Measurements from ENCODE around the gene HOXC4.
"Not testable (repeated sequence)": the region's sequence is repeated elsewhere in the genome, so short reads cannot be mapped to it uniquely, and the experiment has no call there.

The HOXC4 gene

GRCh38 chr12:54042033-54042432 is 11.6 kb upstream of the HOXC4 start:
- DNase-seq: not testable (repeated sequence)

- no peak for DNase-seq
Observed at GRCh38 chr12:54042970-54043853, 10.4 kb upstream of the HOXC4 start.

- no peak for DNase-seq
Observed at GRCh38 chr12:54044425-54045103, 9.1 kb upstream of the HOXC4 start.

GRCh38 chr12:54045401-54045800 is 8.2 kb upstream of the HOXC4 start:
- no peak for DNase-seq

- DNase-seq: no peak
Observed at GRCh38 chr12:54045868-54046521, 7.6 kb upstream of the HOXC4 start.

- DNase-seq: no peak
Observed at GRCh38 chr12:54046809-54047159, 6.9 kb upstream of the HOXC4 start.

GRCh38 chr12:54047160-54047963 is 6.3 kb upstream of the HOXC4 start:
- DNase-seq: no peak

GRCh38 chr12:54047964-54048303 is 5.7 kb upstream of the HOXC4 start:
- DNase-seq: no peak

- DNase-seq: no peak
Observed at GRCh38 chr12:54048406-54049093, 5.1 kb upstream of the HOXC4 start.

- DNase-seq: no peak
Observed at GRCh38 chr12:54049108-54049507, 4.5 kb upstream of the HOXC4 start.

GRCh38 chr12:54050482-54050810 is 3.2 kb upstream of the HOXC4 start:
- no peak for DNase-seq

- no peak for DNase-seq
Observed at GRCh38 chr12:54051026-54051842, 2.4 kb upstream of the HOXC4 start.

GRCh38 chr12:54051874-54052437 is 1.7 kb upstream of the HOXC4 start:
- DNase-seq: no peak

GRCh38 chr12:54052438-54053002 is 1.1 kb upstream of the HOXC4 start:
- no peak for DNase-seq

- DNase-seq: no peak
Observed at GRCh38 chr12:54053003-54053750, 458 bp upstream of the HOXC4 start.

- DNase-seq: no peak
Observed at GRCh38 chr12:54054742-54055194, 1.1 kb downstream of the HOXC4 start.

- no peak for DNase-seq
Observed at GRCh38 chr12:54055552-54055951, 1.9 kb downstream of the HOXC4 start.

GRCh38 chr12:54056110-54056509 is 2.5 kb downstream of the HOXC4 start:
- DNase-seq: no peak

- no peak for DNase-seq
Observed at GRCh38 chr12:54058128-54058768, 4.6 kb downstream of the HOXC4 start.

- no peak for DNase-seq
Observed at GRCh38 chr12:54059668-54060067, 6.0 kb downstream of the HOXC4 start.

All from NCI-H345 (cell line).